ENCODE results near the gene PPP4R3C. TPM values are rescaled to one million over a fixed set of nuclear protein-coding genes. Genes with fewer than 3 reads are reported as not detected.

The PPP4R3C gene
- total and polyA plus RNA-seq, 2 of the 4 experiments (the other 2 are of a cell fraction) = not detected

Other genes starting within 250 kb of the PPP4R3C start
- not detected in 2 replicates for gene DCAF8L2, start 127.0 kb upstream of the PPP4R3C start, total RNA-seq (2012; rRNA removed)
- gene DCAF8L2, start 127.0 kb upstream of the PPP4R3C start, polyA plus RNA-seq (2012; rRNA removed) = not detected in 2 replicates